H1 (cell line): ENCODE data around the gene SLC47A2. TPM values are rescaled to one million over a fixed set of nuclear protein-coding genes. Genes with fewer than 3 reads are reported as not detected.
"Not testable (repeated sequence)": the region's sequence is repeated elsewhere in the genome, so short reads cannot be mapped to it uniquely, and the experiment has no call there.

ENCODE experiments used
- CTCF ChIA-PET: fragments of 300-600 bp; sonication (Branson Sonifier 250); formaldehyde crosslinking; loops from one replicate; lab custom pipeline; 2021; ENCODE audit not compliant: partially characterized antibody; lab: Charles Lee
- POLR2A ChIA-PET: fragments of 300-600 bp; sonication (Branson Sonifier 250); formaldehyde crosslinking; loops from one replicate; lab custom pipeline; 2021; ENCODE audit warnings: inconsistent platforms; ENCODE audit not compliant: partially characterized antibody; lab: Charles Lee
- DNase-seq, 2 experiments: peaks; one replicate each; pipeline versions ENCODE4 v3.0.0 to v3.0.0-alpha.2; 2010 to 2022; ENCODE audit warnings: low spot score in 2 of 2, low read depth in 1 of 2, mixed read lengths in 1 of 2
- FAIRE-seq: peaks from 2 replicates; lab custom pipeline; 2011; peaks lifted over from hg19 to GRCh38; lab: Jason Lieb, UNC
- H2AFZ ChIP-seq: 2 replicates; pipeline ENCODE4 v1.8.1; 2012; ENCODE audit warnings: low read length, inconsistent platforms
- H2AK5ac ChIP-seq: 2 replicates; pipeline ENCODE4 v1.6.1; 2013; ENCODE audit warnings: low read depth, low read length
- H2BK120ac ChIP-seq: replicated peaks from 2 replicates; pipeline ENCODE3; 2013; ENCODE audit warnings: low read depth, low read length, inconsistent platforms
- H2BK12ac ChIP-seq: 2 replicates; pipeline ENCODE4 v1.6.1; 2013; ENCODE audit warnings: low read depth, low read length
- H2BK15ac ChIP-seq: 2 replicates; pipeline ENCODE4 v1.6.1; 2013; ENCODE audit warnings: low read length
- H2BK20ac ChIP-seq: 2 replicates; pipeline ENCODE4 v1.6.1; 2013; ENCODE audit warnings: low read length
- H2BK5ac ChIP-seq: 2 replicates; pipeline ENCODE4 v1.6.1; 2013; ENCODE audit warnings: low read depth, low read length
- H3K14ac ChIP-seq: 2 replicates; pipeline ENCODE4 v1.6.1; 2013; ENCODE audit warnings: inconsistent platforms; ENCODE audit not compliant: insufficient read length
- H3K18ac ChIP-seq: 2 replicates; pipeline ENCODE4 v1.6.1; 2013; ENCODE audit warnings: low read length; ENCODE audit errors: extremely low read depth
- H3K23ac ChIP-seq: 2 replicates; pipeline ENCODE4 v1.6.1; 2013; ENCODE audit warnings: inconsistent platforms; ENCODE audit not compliant: insufficient read length
- H3K23me2 ChIP-seq: 2 replicates; pipeline ENCODE4 v1.6.1; 2013; ENCODE audit warnings: low read depth, low read length
- H3K27ac ChIP-seq: 2 replicates; pipeline ENCODE4 v1.6.1; 2011; ENCODE audit warnings: low read depth, low read length, inconsistent platforms
- H3K27me3 ChIP-seq, 4 experiments: replicated peaks in 1 of 4; 1 replicate in 1 of 4; 2 replicates in 3 of 4; pipeline versions ENCODE4 v1.6.1 to v1.8.1; 2011 to 2013; ENCODE audit warnings: low read length in 3 of 4, mild to moderate bottlenecking in 3 of 4, inconsistent platforms in 2 of 4, mixed read lengths in 2 of 4, moderate library complexity in 1 of 4; ENCODE audit not compliant: control insufficient read depth in 3 of 4, insufficient read depth in 3 of 4; ENCODE audit errors: extremely low read depth in 1 of 4
- H3K36me3 ChIP-seq, 4 experiments: 2 replicates each; pipeline versions ENCODE4 v1.6.1 to v1.8.1; 2011 to 2013; ENCODE audit warnings: mild to moderate bottlenecking in 4 of 4, low read length in 3 of 4, moderate library complexity in 2 of 4, control low read depth in 1 of 4, inconsistent platforms in 1 of 4; ENCODE audit not compliant: insufficient read depth in 4 of 4, control insufficient read depth in 2 of 4
- H3K4ac ChIP-seq: replicated peaks from 2 replicates; pipeline ENCODE3; 2013; ENCODE audit warnings: low read length, low read depth, mixed read lengths, inconsistent platforms; ENCODE audit not compliant: insufficient read length
- H3K4me1 ChIP-seq, 4 experiments: replicated peaks in 1 of 4; 1 replicate in 1 of 4; 2 replicates in 3 of 4; pipeline versions ENCODE4 v1.6.1 to v1.8.1; 2011 to 2013; ENCODE audit warnings: low read length in 3 of 4, inconsistent platforms in 2 of 4, mixed read lengths in 1 of 4; ENCODE audit not compliant: insufficient read depth in 4 of 4, control insufficient read depth in 3 of 4
- H3K4me2 ChIP-seq, 2 experiments: 2 replicates each; pipeline versions ENCODE4 v1.6.1 to v1.8.1; 2011 to 2013; ENCODE audit warnings: low read depth in 2 of 2, low read length in 2 of 2, control low read depth in 1 of 2, inconsistent platforms in 1 of 2, mild to moderate bottlenecking in 1 of 2; ENCODE audit not compliant: insufficient read depth in 1 of 2
- H3K4me3 ChIP-seq, 4 experiments: fragments of 200-600, 300-600 bp in 1 of 4; sonication (generic), shearing (Covaris generic), sonication (Bioruptor Twin) in 1 of 4; 2 replicates each; pipeline versions ENCODE4 v1.5.1 to v1.8.1; 2011 to 2016; ENCODE audit warnings: low read length in 4 of 4, low read depth in 3 of 4, control low read depth in 2 of 4, inconsistent platforms in 2 of 4, mild to moderate bottlenecking in 2 of 4, mixed read lengths in 1 of 4, moderate library complexity in 1 of 4; ENCODE audit not compliant: insufficient read depth in 2 of 4; ENCODE audit errors: extremely low read depth in 1 of 4
- H3K56ac ChIP-seq: replicated peaks from 2 replicates; pipeline ENCODE3; 2013; ENCODE audit warnings: low read depth, mild to moderate bottlenecking, mixed read lengths, low read length, inconsistent platforms; ENCODE audit not compliant: insufficient read length
- H3K79me1 ChIP-seq: 2 replicates; pipeline ENCODE4 v1.6.1; 2013; ENCODE audit warnings: low read depth, low read length, control low read depth
- H3K79me2 ChIP-seq, 2 experiments: 2 replicates each; pipeline versions ENCODE4 v1.6.1 to v1.8.1; 2012 to 2013; ENCODE audit warnings: low read length in 2 of 2, mild to moderate bottlenecking in 2 of 2, inconsistent platforms in 1 of 2; ENCODE audit not compliant: insufficient read depth in 2 of 2, control insufficient read depth in 1 of 2
- H3K9ac ChIP-seq, 4 experiments: replicated peaks in 1 of 4; 1 replicate in 1 of 4; 2 replicates in 3 of 4; pipeline versions ENCODE4 v1.6.1 to v1.8.1; 2011 to 2013; ENCODE audit warnings: low read depth in 3 of 4, low read length in 3 of 4, control low read depth in 2 of 4, mild to moderate bottlenecking in 2 of 4, moderate library complexity in 2 of 4, inconsistent platforms in 1 of 4; ENCODE audit errors: extremely low read depth in 1 of 4
- H3K9me3 ChIP-seq, 2 experiments: 2 replicates each; pipeline versions ENCODE4 v1.6.1 to v1.8.1; 2012 to 2013; ENCODE audit warnings: mild to moderate bottlenecking in 2 of 2, moderate library complexity in 2 of 2, control low read depth in 1 of 2, inconsistent platforms in 1 of 2, low read depth in 1 of 2, low read length in 1 of 2, mixed read lengths in 1 of 2; ENCODE audit not compliant: insufficient read depth in 2 of 2
- H4K20me1 ChIP-seq, 2 experiments: replicated peaks in 1 of 2; 2 replicates each; pipeline versions ENCODE3 to v1.8.1; 2011 to 2013; ENCODE audit warnings: inconsistent platforms in 2 of 2, low read length in 2 of 2, mild to moderate bottlenecking in 1 of 2; ENCODE audit not compliant: insufficient read depth in 2 of 2, control insufficient read depth in 1 of 2
- H4K5ac ChIP-seq: 2 replicates; pipeline ENCODE4 v1.6.1; 2013; ENCODE audit warnings: low read length, low read depth, mixed read lengths, inconsistent platforms; ENCODE audit not compliant: insufficient read length
- H4K8ac ChIP-seq: 2 replicates; pipeline ENCODE4 v1.8.0; 2013; ENCODE audit warnings: mild to moderate bottlenecking, moderate library complexity, low read length, inconsistent platforms; ENCODE audit not compliant: insufficient read depth; ENCODE audit errors: extremely low read depth
- H4K91ac ChIP-seq: replicated peaks from 2 replicates; pipeline ENCODE3; 2013; ENCODE audit warnings: low read length, mixed read lengths, inconsistent platforms; ENCODE audit not compliant: insufficient read length
- BACH1 ChIP-seq: IDR thresholded peaks from 2 replicates; pipeline ENCODE4 v1.6.1; 2012; ENCODE audit warnings: low read length, improper control_type of control experiment
- KDM1A ChIP-seq: fragments of 200-600, 300-600 bp; sonication (generic); IDR thresholded peaks from 2 replicates; pipeline ENCODE4 v1.7.1; 2016; ENCODE audit warnings: mild to moderate bottlenecking, low read length, borderline replicate concordance
- RXRA ChIP-seq: IDR thresholded peaks from 2 replicates; pipeline ENCODE4 v1.6.1; 2011; ENCODE audit warnings: low read depth, mild to moderate bottlenecking, low read length, moderate library complexity; ENCODE audit not compliant: insufficient read depth
- SP2 ChIP-seq: IDR thresholded peaks from 2 replicates; pipeline ENCODE4 v1.6.1; 2012; ENCODE audit warnings: mild to moderate bottlenecking, low read length, inconsistent platforms
- SUZ12 ChIP-seq: fragments of 200-600 bp; sonication (generic); IDR thresholded peaks from 2 replicates; pipeline ENCODE4 v1.6.1; 2012; ENCODE audit warnings: mild to moderate bottlenecking, inconsistent platforms, low read length, moderate library complexity, mixed read lengths
- TCF12 ChIP-seq: IDR thresholded peaks from 2 replicates; pipeline ENCODE4 v1.6.1; 2011; ENCODE audit warnings: low read depth, mild to moderate bottlenecking, low read length
- WGBS, 2 experiments: shearing (Covaris generic) in 1 of 2; methylation state at CpG; one replicate each; pipeline versions ENCODE4 v1.1.6 to v1.1.7; 2013 to 2015; ENCODE audit warnings: low lambda C conversion rate in 2 of 2, mixed read lengths in 2 of 2, inconsistent platforms in 1 of 2, low coverage in 1 of 2, missing lambda C conversion rate in 1 of 2; ENCODE audit not compliant: insufficient replicate concordance in 2 of 2, insufficient coverage in 1 of 2, insufficient read length in 1 of 2; ENCODE audit errors: extremely low coverage in 1 of 2, missing lambda C conversion rate in 1 of 2; 5-methylcytosine and 5-hydroxymethylcytosine counted together
- polyA plus RNA-seq, 7 experiments: library from polyadenylated mRNA; depleted of rRNA in 3 of 7; stranded (reverse) in 5 of 7; unstranded in 2 of 7; fragments of >200 nt in 5 of 7; fragments of 200-250 nt in 2 of 7; gene quantifications; 1 replicate in 5 of 7; 2 replicates in 1 of 7; 4 replicates in 1 of 7; pipeline versions ENCODE4 v1.2.1 to v1.2.3, GENCODE V29; 2011 to 2013; ENCODE audit warnings: missing spikeins in 2 of 7, mixed read lengths in 2 of 7
- total RNA-seq: library from RNA; stranded (reverse); fragmentation: NEBNext Ultra II Directional; extraction: Animal tissue kit (Norgen Biotek cat#: 25700); gene quantifications from 2 replicates; pipeline ENCODE4 v1.2.1, GENCODE V29; 2021
- TF ChIP-seq, protein P1 (sequence below), 3 experiments: IDR thresholded peaks; 1 replicate in 2 of 3; 2 replicates in 1 of 3; pipeline versions ENCODE4 v1.5.1 to v1.6.1; 2011; ENCODE audit warnings: low read length in 3 of 3, mild to moderate bottlenecking in 3 of 3, inconsistent platforms in 2 of 3, low read depth in 1 of 3, moderate library complexity in 1 of 3; ENCODE audit not compliant: insufficient read depth in 1 of 3; ENCODE audit errors: control extremely low read depth in 1 of 3

SLC47A2 gene
- total and polyA plus RNA-seq, 2 of the 8 experiments (the other 6 are each of a cell fraction or from before 2014, with no cell fraction given), result not detected

DNA sequence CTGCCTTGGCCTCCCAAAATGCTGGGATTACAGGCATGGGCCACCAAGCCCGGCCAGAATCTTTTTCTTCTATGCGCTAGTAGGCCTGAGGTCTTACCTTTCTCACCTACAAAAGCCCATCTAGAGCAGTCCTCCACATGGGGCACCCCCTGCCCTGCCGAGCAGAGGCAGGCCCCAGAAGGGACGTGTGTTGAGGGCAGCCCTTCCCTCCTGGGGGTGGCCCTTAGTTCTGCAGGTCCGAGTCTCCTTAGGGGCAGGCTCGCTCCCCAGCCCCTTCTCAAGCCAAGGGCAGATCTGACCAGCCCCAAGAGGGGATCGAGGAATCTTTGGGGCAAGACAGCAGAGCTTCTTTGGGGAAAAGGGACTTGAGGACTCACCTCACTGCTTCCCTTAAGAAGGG lies 49.6 kb upstream of the SLC47A2 start (continued):
- TF ChIP-seq, protein P1, sequence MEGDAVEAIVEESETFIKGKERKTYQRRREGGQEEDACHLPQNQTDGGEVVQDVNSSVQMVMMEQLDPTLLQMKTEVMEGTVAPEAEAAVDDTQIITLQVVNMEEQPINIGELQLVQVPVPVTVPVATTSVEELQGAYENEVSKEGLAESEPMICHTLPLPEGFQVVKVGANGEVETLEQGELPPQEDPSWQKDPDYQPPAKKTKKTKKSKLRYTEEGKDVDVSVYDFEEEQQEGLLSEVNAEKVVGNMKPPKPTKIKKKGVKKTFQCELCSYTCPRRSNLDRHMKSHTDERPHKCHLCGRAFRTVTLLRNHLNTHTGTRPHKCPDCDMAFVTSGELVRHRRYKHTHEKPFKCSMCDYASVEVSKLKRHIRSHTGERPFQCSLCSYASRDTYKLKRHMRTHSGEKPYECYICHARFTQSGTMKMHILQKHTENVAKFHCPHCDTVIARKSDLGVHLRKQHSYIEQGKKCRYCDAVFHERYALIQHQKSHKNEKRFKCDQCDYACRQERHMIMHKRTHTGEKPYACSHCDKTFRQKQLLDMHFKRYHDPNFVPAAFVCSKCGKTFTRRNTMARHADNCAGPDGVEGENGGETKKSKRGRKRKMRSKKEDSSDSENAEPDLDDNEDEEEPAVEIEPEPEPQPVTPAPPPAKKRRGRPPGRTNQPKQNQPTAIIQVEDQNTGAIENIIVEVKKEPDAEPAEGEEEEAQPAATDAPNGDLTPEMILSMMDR (IDR thresholded peaks at IDR 0.05; ENCODE audit: control extremely low read depth in 1 of 3, insufficient read depth in 1 of 3, low read depth in 1 of 3, low read length in 3 of 3), result no peak
- TF ChIP-seq SUZ12 (no peak), TCF12 (no peak), BACH1 (no peak), RXRA (no peak), KDM1A (no peak), SP2 (no peak)

DNA sequence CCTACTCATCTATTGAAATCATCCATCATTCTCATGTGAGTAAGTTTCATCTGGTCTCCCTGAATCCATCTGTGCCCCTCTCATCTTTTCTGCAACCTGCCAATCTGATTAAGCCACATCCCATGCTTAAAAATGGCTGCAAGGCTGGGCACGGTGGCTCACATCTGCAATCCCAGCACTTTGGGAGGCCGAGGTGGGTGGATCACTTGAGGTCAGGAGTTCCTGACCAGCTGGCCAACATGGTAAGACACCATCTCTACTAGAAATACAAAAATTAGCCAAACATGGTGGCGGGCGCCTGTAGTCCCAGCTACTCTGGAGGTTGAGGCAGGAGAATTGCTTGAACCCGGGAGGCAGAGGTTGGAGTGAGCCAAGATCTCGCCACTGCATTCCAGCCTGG lies 47.6 kb upstream of the SLC47A2 start:
- H2AFZ ChIP-seq, H2BK20ac ChIP-seq, FAIRE-seq, H3K9me3 ChIP-seq, H3K79me2 ChIP-seq, H3K27ac ChIP-seq, H4K20me1 ChIP-seq, H2BK5ac ChIP-seq, H4K8ac ChIP-seq, H3K23ac ChIP-seq, H3K4me2 ChIP-seq, H3K36me3 ChIP-seq, H3K4me3 ChIP-seq, H4K91ac ChIP-seq, H3K23me2 ChIP-seq, H3K4ac ChIP-seq, H3K14ac ChIP-seq, H3K18ac ChIP-seq, H3K56ac ChIP-seq, H4K5ac ChIP-seq, H3K9ac ChIP-seq, H3K79me1 ChIP-seq, H2BK120ac ChIP-seq, H3K27me3 ChIP-seq, H3K4me1 ChIP-seq, DNase-seq, H2AK5ac ChIP-seq, H2BK12ac ChIP-seq, H2BK15ac ChIP-seq, POLR2A ChIA-PET: not testable (repeated sequence)
- 86% methylated on average over 6 of the region's 6 CpGs; no CpG with 5 or more reads in 1 of the 2 experiments for WGBS, 2 experiments
- CTCF ChIA-PET, result interaction anchor here (0.6 to 8.7 kb wide), 20 partner anchors 8 to 421 kb away, joined by 3 to 52 read pairs (median 4); partner anchors contain the start of genes ALDH3A2 and B9D1
